Endodermal cell (in vitro differentiated cells): Measurements from ENCODE around the gene RFTN1. TPM values are rescaled to one million over a fixed set of nuclear protein-coding genes. Genes with fewer than 3 reads are reported as not detected.

ENCODE experiments used
- DNase-seq: peaks from one replicate; pipeline ENCODE4 v3.0.0-alpha.2; 2017
- H3K27ac ChIP-seq: 2 replicates; pipeline ENCODE4 v1.5.1; 2013; ENCODE audit warnings: mild to moderate bottlenecking, low read depth, low read length, moderate library complexity
- H3K27me3 ChIP-seq: 2 replicates; pipeline ENCODE4 v1.6.1; 2013; ENCODE audit warnings: mild to moderate bottlenecking, low read length, moderate library complexity; ENCODE audit not compliant: insufficient read depth, control insufficient read depth, poor library complexity, severe bottlenecking
- H3K36me3 ChIP-seq: 2 replicates; pipeline ENCODE4 v1.7.0; 2013; ENCODE audit warnings: mild to moderate bottlenecking, low read length, moderate library complexity; ENCODE audit not compliant: control insufficient read depth, insufficient read depth
- H3K4me1 ChIP-seq: one replicate; pipeline ENCODE4 v1.7.0; 2013; ENCODE audit warnings: low read length; ENCODE audit not compliant: control insufficient read depth, insufficient read depth
- H3K4me3 ChIP-seq: 2 replicates; pipeline ENCODE4 v1.5.1; 2013; ENCODE audit warnings: mild to moderate bottlenecking, low read length, moderate library complexity
- H3K9ac ChIP-seq: 2 replicates; pipeline ENCODE4 v1.6.1; 2013; ENCODE audit warnings: mild to moderate bottlenecking, low read length, moderate library complexity; ENCODE audit not compliant: poor library complexity, severe bottlenecking; ENCODE audit errors: extremely low read depth
- H3K9me3 ChIP-seq: 2 replicates; pipeline ENCODE4 v1.6.1; 2013; ENCODE audit warnings: mild to moderate bottlenecking, low read length, moderate library complexity; ENCODE audit not compliant: control insufficient read depth
- H3K27ac Mint-ChIP-seq: 2 replicates; pipeline ENCODE4 v1.8.0; 2020; ENCODE audit warnings: mixed read lengths
- H3K27me3 Mint-ChIP-seq: 2 replicates; pipeline ENCODE4 v1.8.0; 2021; ENCODE audit warnings: mild to moderate bottlenecking, mixed read lengths; ENCODE audit not compliant: insufficient read depth
- H3K36me3 Mint-ChIP-seq: 2 replicates; pipeline ENCODE4 v1.8.0; 2020; ENCODE audit warnings: low read depth, mixed read lengths
- H3K4me1 Mint-ChIP-seq: 2 replicates; pipeline ENCODE4 v1.8.0; 2020; ENCODE audit warnings: mixed read lengths
- H3K4me3 Mint-ChIP-seq: 2 replicates; pipeline ENCODE4 v1.8.0; 2020; ENCODE audit warnings: mild to moderate bottlenecking, moderate library complexity, mixed read lengths
- H3K9me3 Mint-ChIP-seq: 2 replicates; pipeline ENCODE4 v1.8.0; 2020; ENCODE audit warnings: mild to moderate bottlenecking, mixed read lengths
- WGBS, 2 experiments: methylation state at CpG; one replicate each; pipeline versions ENCODE4 v1.1.5 to v1.1.7; 2013; ENCODE audit warnings: missing lambda C conversion rate in 2 of 2, mixed read lengths in 1 of 2; ENCODE audit not compliant: insufficient coverage in 1 of 2, insufficient read length in 1 of 2; 5-methylcytosine and 5-hydroxymethylcytosine counted together
- total RNA-seq, 2 donors: library from RNA; stranded (reverse); fragmentation: NEBNext Ultra II Directional in 1 of 2; extraction: Animal tissue kit (Norgen Biotek cat#: 25700) in 1 of 2; gene quantifications; 2 replicates in 1 of 2; 3 replicates in 1 of 2; pipeline ENCODE4 v1.2.1, GENCODE V29; 2021
- TF ChIP-seq, protein P1 (sequence below): fragments of 200-600 bp; sonication (generic); conservative IDR thresholded peaks from 2 replicates; pipeline ENCODE4 v1.5.0; 2021; ENCODE audit warnings: antibody characterized with exemption, mild to moderate bottlenecking

RFTN1 gene
- total RNA-seq, 2 donors from 2014 or later, result 0.80 to 1.1 TPM

DNA sequence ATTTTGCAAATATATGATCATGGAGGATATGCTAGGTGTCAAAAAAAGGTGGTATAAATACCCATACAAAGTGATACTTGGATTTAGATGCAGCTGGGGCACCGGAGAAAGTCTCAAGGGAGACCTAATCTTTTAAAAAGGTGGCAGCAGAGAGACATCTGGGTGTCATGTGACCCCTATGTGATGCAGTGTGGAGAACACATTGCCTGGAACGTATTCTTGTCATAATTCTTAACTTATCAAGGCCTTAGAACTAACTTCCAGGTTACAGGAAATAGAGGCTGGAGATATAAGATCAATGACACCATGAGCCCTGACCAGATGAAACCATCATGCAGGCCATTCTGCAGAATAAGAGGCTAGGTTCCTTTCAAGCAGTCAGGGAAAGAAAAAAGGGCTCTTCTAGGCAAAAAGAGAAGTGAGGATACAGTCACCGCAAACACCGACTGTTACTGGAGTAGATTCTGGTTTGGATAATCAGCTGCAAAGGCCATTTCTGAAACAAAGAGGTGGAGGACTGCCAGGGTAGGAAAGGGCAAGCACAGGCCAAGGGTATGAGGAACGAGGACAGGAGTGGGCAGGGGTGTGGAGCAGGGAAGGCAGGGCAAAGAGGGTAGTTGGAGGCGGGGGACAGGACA lies 147.9 kb downstream of the RFTN1 start:
- TF ChIP-seq, protein P1, sequence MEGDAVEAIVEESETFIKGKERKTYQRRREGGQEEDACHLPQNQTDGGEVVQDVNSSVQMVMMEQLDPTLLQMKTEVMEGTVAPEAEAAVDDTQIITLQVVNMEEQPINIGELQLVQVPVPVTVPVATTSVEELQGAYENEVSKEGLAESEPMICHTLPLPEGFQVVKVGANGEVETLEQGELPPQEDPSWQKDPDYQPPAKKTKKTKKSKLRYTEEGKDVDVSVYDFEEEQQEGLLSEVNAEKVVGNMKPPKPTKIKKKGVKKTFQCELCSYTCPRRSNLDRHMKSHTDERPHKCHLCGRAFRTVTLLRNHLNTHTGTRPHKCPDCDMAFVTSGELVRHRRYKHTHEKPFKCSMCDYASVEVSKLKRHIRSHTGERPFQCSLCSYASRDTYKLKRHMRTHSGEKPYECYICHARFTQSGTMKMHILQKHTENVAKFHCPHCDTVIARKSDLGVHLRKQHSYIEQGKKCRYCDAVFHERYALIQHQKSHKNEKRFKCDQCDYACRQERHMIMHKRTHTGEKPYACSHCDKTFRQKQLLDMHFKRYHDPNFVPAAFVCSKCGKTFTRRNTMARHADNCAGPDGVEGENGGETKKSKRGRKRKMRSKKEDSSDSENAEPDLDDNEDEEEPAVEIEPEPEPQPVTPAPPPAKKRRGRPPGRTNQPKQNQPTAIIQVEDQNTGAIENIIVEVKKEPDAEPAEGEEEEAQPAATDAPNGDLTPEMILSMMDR, result no peak
- Histone ChIP-seq H3K9ac (no peak overlapping the region), H3K36me3 (no peaks in the 10 kb centered on the region), H3K4me3 (no peak overlapping the region), H3K9me3 (no peaks in the 10 kb centered on the region), H3K4me1 (peaks cover 11% of the 10 kb centered on the region), H3K27ac (no peak overlapping the region), H3K27me3 (no peaks in the 10 kb centered on the region)
- peaks cover 6% of the 10 kb centered on the region for H3K27me3 Mint-ChIP-seq
- H3K9me3 Mint-ChIP-seq, result no peaks in the 10 kb centered on the region
- WGBS, 2 experiments, result 95 to 100% methylated on average over 3 to 6 of the region's 6 CpGs
- no peak overlapping the region for H3K27ac Mint-ChIP-seq
- DNase-seq, result no peak
- peaks cover 17% of the 10 kb centered on the region for H3K4me1 Mint-ChIP-seq
- no peak overlapping the region for H3K4me3 Mint-ChIP-seq
- no peaks in the 10 kb centered on the region for H3K36me3 Mint-ChIP-seq

DNA sequence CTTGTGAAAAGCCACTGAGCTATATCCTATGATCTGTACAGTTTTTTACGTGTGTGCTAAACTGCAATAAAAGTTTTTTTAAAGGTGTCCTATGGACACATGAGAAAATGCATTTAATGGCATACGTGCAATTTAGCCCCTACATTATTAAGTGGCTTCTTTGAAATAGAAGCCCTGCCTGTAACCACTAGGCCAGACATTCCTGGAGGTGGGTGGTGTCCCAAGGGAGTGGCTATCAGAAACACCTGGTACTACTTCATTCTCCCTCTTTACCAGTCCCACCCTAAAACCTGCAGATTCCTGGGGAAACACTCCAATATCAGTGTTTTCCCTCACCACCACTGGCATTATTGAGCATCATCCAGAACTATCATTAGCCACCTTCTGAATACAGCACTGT lies 148.5 kb downstream of the RFTN1 start:
- H3K36me3 Mint-ChIP-seq, result no peaks in the 10 kb centered on the region
- no peak overlapping the region for H3K4me3 Mint-ChIP-seq
- Histone ChIP-seq H3K9me3 (no peaks in the 10 kb centered on the region), H3K4me1 (peaks cover 5% of the 10 kb centered on the region), H3K36me3 (no peaks in the 10 kb centered on the region), H3K27ac (no peak overlapping the region), H3K27me3 (no peaks in the 10 kb centered on the region), H3K9ac (no peak overlapping the region), H3K4me3 (no peak overlapping the region)
- DNase-seq, result no peak
- TF ChIP-seq, protein P1, result no peak
- H3K27me3 Mint-ChIP-seq, result peaks cover 6% of the 10 kb centered on the region
- H3K27ac Mint-ChIP-seq, result no peak overlapping the region
- 88 to 100% methylated on average over 1 to 2 of the region's 2 CpGs for WGBS, 2 experiments
- H3K4me1 Mint-ChIP-seq, result peaks cover 11% of the 10 kb centered on the region
- no peaks in the 10 kb centered on the region for H3K9me3 Mint-ChIP-seq

DNA sequence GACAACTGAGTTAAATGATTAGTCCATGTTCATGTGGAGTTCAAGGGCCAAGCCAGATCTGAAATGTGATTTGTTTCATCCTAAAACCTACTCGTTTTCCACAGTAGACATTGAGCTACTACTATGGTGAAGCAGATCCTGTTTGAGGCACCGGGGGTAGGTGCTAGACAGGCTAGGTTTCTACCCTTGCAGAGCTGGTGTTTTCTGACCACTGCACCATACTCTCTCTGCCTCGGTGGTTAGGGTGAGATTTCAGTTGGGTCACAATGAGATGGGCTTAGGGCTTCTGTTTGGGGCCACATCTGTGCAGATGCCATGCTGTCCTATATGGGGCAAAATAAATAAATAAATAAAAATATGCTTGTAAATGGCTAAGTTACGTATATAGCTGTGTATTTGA lies 149.2 kb downstream of the RFTN1 start:
- no peak overlapping the region for H3K4me3 ChIP-seq
- H3K4me3 Mint-ChIP-seq, result no peak overlapping the region
- no peak for DNase-seq
- no peak overlapping the region for H3K27ac ChIP-seq
- no peaks in the 10 kb centered on the region for H3K36me3 Mint-ChIP-seq
- H3K36me3 ChIP-seq, result no peaks in the 10 kb centered on the region
- no peaks in the 10 kb centered on the region for H3K4me1 ChIP-seq
- no peaks in the 10 kb centered on the region for H3K9me3 Mint-ChIP-seq
- no peak overlapping the region for H3K9ac ChIP-seq
- H3K27me3 Mint-ChIP-seq, result peaks cover 6% of the 10 kb centered on the region
- TF ChIP-seq, protein P1, result no peak
- no peaks in the 10 kb centered on the region for H3K27me3 ChIP-seq
- no peak overlapping the region for H3K27ac Mint-ChIP-seq
- H3K4me1 Mint-ChIP-seq, result peaks cover 5% of the 10 kb centered on the region
- H3K9me3 ChIP-seq, result no peaks in the 10 kb centered on the region
- 94% methylated on average over 4 of the region's 4 CpGs; no CpG with 5 or more reads in 1 of the 2 experiments for WGBS, 2 experiments
